HG02798 (cell line): Measurements from ENCODE around the gene ARL13B.
"Not testable (repeated sequence)": the region's sequence is repeated elsewhere in the genome, so short reads cannot be mapped to it uniquely, and the experiment has no call there.

ENCODE experiments used
- ATAC-seq: cut with Tn5 transposase; IDR thresholded peaks from one replicate; pipeline ENCODE4 v1.9.1; 2021; ENCODE audit warnings: mild to moderate bottlenecking; ENCODE audit not compliant: unreplicated experiment, poor library complexity

The ARL13B gene

DNA sequence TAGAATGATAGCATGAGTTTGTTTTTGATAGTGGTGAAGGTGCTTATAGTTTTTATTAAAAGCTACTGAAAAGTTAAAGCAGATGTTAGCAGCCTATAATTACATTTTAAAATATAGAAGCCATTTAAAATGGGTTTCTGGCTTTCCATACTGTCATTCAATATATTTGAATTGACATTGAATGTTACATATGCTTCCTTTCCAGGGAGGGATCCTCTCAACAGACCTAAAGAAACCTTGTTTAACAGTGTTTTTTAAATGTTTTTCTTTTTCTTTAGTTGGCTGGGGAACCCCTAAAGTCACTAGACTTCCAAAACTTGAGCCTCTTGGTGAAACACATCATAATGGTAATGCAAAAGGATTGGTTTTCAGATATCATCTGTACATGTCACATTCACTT is 70.6 kb downstream of the ARL13B start:
- ATAC-seq, result no peak

- no peak for ATAC-seq
Observed at GRCh38 chr3:94061297-94061696, 81.3 kb downstream of the ARL13B start.

- ATAC-seq, result peak; percentile 96
Observed at GRCh38 chr3:94062513-94063404, 82.8 kb downstream of the ARL13B start, which contains the start of the genes DHFR2 and NSUN3. Gene DHFR2 (minus strand): TSS chr3:94062916. CDS start chr3:94061511, 1,405 bp downstream. Gene NSUN3 (plus strand): TSS chr3:94063061. CDS start chr3:94063127, 66 bp downstream.

DNA sequence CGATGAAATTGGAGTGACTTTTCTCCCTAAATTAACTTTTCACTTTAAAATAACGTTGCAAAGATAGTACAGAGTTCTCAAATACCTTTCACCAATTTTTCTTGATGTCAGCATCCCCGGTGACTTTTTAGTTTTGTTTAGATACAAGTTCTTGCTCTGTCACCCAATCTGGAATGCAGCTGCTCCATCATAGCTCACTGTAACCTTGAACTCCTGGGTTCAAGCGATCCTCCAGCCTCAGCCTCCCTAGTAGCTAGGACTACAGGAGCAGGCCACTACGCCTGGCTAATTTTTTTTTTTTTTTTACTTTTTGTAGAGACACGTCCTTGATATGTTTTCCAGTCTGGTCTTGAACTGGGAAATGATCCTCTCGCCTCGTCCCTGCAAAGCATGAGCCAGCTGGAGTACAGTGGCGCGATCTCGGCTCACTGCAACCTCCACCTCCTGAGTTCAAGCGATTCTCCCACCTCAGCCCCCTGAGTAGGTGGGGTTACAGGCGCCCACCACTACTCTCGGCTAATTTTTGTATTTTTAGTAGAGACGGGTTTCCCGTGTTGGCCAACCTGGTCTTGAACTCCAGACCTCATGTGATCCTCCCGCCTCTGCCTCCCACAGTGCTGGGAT is 83.7 kb downstream of the ARL13B start:
- ATAC-seq, result no peak

DNA sequence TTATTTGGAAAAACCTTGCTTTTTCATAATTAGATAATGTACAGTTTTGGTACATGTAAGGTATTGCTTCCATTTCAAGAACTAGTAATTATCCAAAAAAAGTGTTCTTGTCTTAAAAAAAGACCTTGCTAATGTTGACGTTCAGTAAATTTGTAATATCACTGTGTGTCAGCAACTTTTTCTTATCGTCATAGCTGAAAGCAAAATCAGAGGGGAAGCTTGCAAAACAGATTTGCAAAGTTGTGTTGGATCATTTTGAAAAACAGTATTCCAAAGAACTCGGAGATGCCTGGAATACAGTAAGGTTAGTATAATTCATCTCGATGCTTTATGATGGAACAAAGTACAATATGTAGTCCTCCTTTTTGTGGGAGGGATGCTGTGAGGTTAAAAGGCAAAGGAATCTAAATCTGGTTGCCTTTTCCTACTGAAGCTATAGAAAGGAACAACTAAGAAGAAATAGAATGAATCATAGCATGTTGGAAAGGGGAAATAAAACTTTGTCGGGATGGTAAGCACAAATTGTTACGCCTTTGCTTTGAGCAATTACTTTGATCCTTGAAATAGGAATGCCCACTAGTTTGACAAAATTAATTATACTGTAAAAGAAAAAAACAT is 84.4 kb downstream of the ARL13B start:
- ATAC-seq, result no peak

- ATAC-seq, result no peak
Observed at GRCh38 chr3:94065122-94065521, 85.2 kb downstream of the ARL13B start.

GRCh38 chr3:94065819-94066480 is 86.0 kb downstream of the ARL13B start:
- no peak for ATAC-seq

DNA sequence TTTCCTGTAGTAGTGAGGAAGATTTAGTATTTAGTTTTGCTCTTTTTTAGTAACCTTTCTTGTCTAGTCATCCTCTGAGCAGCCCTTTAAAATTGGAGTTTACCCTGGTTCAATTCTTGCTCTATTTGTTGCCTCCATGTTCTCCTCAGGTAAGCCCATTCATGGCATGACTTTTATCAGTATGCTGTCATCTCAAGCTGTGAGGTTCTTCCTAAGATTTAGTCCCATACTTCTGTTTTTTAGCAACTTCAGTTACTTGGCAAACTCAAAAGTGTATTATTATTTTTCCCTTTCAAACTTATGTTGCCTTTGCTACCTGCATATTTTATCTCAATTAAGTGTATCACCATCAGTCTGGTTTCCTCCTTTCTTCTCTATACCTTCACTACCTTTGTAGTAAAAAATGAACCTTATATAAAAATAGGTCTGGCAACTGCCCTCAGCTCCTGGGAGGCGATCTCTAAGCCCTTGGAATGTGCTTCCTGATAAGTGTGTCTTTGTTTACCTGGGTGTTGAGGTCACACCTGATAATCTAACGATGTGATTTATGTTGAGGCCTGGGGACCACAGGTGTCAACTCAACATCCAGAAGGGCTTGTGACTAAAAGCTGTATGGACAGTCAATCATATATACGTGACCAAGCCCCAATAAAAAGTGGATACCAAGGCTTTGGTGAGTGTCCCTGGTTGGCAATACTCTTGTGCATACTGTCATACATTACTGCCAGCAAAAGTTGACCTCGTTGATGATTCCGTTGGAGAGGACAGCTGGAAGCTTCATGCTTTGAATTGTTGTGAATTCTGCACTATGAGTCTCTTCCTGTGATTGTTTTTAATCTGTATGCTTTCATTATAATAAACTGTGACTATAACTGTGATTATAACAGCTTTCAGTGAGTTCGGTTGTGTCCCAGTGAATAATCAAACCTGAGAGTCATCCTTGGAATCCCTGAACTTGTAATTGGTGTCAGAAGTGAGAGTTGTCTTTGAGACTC is 86.8 kb downstream of the ARL13B start:
- no peak for ATAC-seq

DNA sequence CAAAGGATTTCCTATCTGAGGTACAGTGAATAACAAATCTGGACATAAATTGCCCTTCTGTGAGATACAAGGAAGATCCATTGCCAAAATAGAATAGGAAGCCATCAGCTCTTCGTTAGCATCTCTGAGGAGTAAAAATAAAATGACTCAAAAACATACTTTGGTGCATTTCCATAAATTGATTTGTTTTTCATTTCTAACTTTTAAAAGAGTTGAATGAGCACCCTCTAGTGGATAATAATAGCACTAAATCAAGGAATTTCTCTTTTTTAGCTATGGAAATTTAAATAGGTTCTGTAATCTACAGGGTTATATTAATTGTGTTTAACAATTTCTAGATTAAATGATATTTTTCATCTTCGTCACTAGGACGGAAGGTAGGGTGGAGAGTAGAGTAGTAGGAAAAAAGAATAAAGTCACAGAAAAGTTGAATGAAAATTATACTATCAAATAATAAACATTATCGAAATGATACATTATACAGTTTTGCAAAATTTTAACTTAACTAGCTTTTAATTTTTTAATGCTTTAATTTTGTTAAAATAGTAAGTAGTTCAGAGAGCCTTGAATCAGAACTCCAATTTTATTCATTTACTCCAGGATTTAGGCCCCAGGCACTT is 89.3 kb downstream of the ARL13B start:
- ATAC-seq, result no peak

DNA sequence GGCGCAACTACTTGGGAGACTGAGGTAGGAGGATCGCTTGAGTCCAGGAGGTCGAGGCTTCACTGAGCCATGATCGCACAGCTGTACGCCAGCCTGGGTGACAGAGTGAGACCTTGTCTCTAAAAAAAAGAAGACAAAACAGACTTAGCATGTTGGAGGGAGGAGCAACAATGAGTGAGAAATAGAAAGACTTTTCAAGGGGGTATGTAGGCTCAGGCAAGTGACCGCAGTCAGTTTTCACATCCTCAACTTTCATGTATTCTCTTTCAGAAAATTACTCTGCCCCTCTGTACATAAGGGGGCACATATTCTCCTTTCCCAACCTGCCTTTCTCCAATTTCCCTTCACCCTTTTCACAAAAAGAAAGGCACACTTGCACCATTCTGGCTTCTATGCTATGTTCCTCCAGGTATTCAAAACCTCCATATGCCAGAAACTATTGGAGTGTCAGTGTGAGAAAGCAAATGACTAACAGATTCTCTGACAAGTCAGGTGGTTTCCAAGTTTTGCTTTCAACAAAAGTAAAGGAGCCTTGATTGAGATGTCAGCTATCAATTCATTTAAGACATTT is 90.5 kb downstream of the ARL13B start:
- ATAC-seq, result peak; percentile 56

GRCh38 chr3:94071713-94072284 is 91.8 kb downstream of the ARL13B start:
- ATAC-seq, result peak; percentile 74

GRCh38 chr3:94076055-94076454 is 96.1 kb downstream of the ARL13B start:
- ATAC-seq, result no peak

GRCh38 chr3:94080552-94080951 is 100.6 kb downstream of the ARL13B start:
- ATAC-seq, result not testable (repeated sequence)

- no peak for ATAC-seq
Observed at GRCh38 chr3:94081884-94082283, 101.9 kb downstream of the ARL13B start.

GRCh38 chr3:94082391-94082937 is 102.5 kb downstream of the ARL13B start:
- no peak for ATAC-seq

- peak; percentile 89 for ATAC-seq
Observed at GRCh38 chr3:94083261-94083660, 103.3 kb downstream of the ARL13B start.

GRCh38 chr3:94089126-94089525 is 109.2 kb downstream of the ARL13B start:
- no peak for ATAC-seq

DNA sequence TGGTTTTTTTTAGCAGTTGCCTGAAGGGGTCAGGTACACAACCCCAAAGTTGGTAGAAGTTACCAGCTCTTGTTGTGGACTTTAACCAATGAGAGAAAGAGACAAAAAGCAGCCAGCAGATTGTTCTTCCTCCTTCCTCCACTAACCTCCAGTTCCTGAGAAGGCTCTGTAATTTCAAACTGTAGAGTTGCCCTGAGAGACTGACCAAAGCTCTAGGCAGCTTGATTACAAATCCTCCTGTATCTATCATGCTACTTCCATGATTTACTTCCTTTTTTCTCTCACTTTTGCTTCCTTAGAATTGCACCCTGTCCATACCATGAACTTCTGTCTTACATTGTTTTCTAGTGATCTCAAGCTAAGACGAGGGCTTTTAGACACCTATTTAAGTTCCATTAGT is 112.1 kb downstream of the ARL13B start:
- no peak for ATAC-seq
